ENCODE measurements around the gene C8G. TPM values are rescaled to one million over a fixed set of nuclear protein-coding genes. Genes with fewer than 3 reads are reported as not detected.

The C8G gene
- total RNA-seq, 1 experiment from 2014 or later = 2.1 TPM

GRCh38 chr9:136960212-136960937 lies 15.3 kb downstream of the C8G start:
- no peak overlapping the region for H3K4me3 ChIP-seq (replicated peaks in 1 of 2; ENCODE audit: low read depth in 1 of 2, low read length in 2 of 2)
- no peaks in the 10 kb centered on the region for H3K36me3 ChIP-seq (ENCODE audit: control insufficient read depth in 1 of 2, insufficient read depth in 2 of 2, low read length in 2 of 2)
- H3K4me1 ChIP-seq (ENCODE audit: control insufficient read depth in 1 of 2, insufficient read depth in 2 of 2, low read length in 2 of 2) = peaks cover 11 to 22% of the 10 kb centered on the region in 2 experiments
- H3K9me3 ChIP-seq (ENCODE audit: control insufficient read depth in 1 of 2, insufficient read depth in 1 of 2, low read depth in 1 of 2, low read length in 2 of 2) = no peaks in the 10 kb centered on the region
- intact Hi-C loops (cut with micrococcal nuclease) = no loop called here
- no peak overlapping the region for H3K4me2 ChIP-seq (ENCODE audit: low read length)
- ATAC-seq (no peak), DNase-seq (ENCODE audit: low read depth, low spot score) (no peak)
- no TSS peak for BruUV-seq (replicated peaks)
- H2AFZ ChIP-seq (ENCODE audit: low read depth, low read length, poor library complexity, severe bottlenecking) = no peak overlapping the region
- H3K79me2 ChIP-seq (ENCODE audit: insufficient read depth, low read length) = no peaks in the 10 kb centered on the region
- no peaks in the 10 kb centered on the region for H4K20me1 ChIP-seq (ENCODE audit: insufficient read depth)
- H3K27ac ChIP-seq (ENCODE audit: low read depth, low read length) = no peak overlapping the region
- CTCF ChIA-PET = interaction anchor here (0.6 kb wide), 1 partner anchor 14 kb away, joined by 3 read pairs; no protein-coding TSS in a partner anchor
- POLR2A ChIA-PET = no interaction called here
- RAD21 ChIA-PET (ENCODE audit: low non-redundant PET in 1 of 2, low total read pairs in 2 of 2, uncharacterized antibody in 2 of 2, unreplicated experiment in 2 of 2) = no interaction called here
- no peaks in the 10 kb centered on the region for H3K9me2 ChIP-seq (ENCODE audit: insufficient read depth)
- TF ChIP-seq EGR1 (IDR thresholded peaks at IDR 0.05; ENCODE audit: low read depth) (no peak), MAX (IDR thresholded peaks at IDR 0.05) (no peak), SP1 (IDR thresholded peaks at IDR 0.05; ENCODE audit: low read depth) (no peak), ZBTB33 (IDR thresholded peaks at IDR 0.05; ENCODE audit: extremely low read depth, insufficient replicate concordance, low read length) (no peak), EZH2phosphoT487 (IDR thresholded peaks at IDR 0.05; ENCODE audit: borderline replicate concordance) (no peak), CBX3 (IDR thresholded peaks at IDR 0.05; ENCODE audit: low read depth) (no peak), SIN3A (IDR thresholded peaks at IDR 0.05; ENCODE audit: low read depth) (no peak), ZFX (IDR thresholded peaks at IDR 0.05) (no peak), POLR2A (IDR thresholded peaks at IDR 0.05; ENCODE audit: borderline replicate concordance, extremely low read depth, insufficient read depth, insufficient read length) (no peak), YY1 (IDR thresholded peaks at IDR 0.05; ENCODE audit: extremely low read depth, insufficient replicate concordance, low read depth, low read length) (no peak), CEBPB (IDR thresholded peaks at IDR 0.05; ENCODE audit: low read depth) (no peak), RAD21 (IDR thresholded peaks at IDR 0.05; ENCODE audit: low read depth) (no peak), ZNF274 (IDR thresholded peaks at IDR 0.05; ENCODE audit: low read depth, low read length) (no peak), CTCF (IDR thresholded peaks at IDR 0.05 in 2 of 3, conservative IDR thresholded peaks at IDR 0.05 in 1 of 3; ENCODE audit: borderline replicate concordance in 1 of 3, insufficient read depth in 1 of 3, low read depth in 2 of 3, low read length in 2 of 3) (no peak), TCF7L2 (IDR thresholded peaks at IDR 0.05; ENCODE audit: borderline replicate concordance, extremely low read depth, insufficient read depth, insufficient read length) (no peak), ELF1 (IDR thresholded peaks at IDR 0.05; ENCODE audit: borderline replicate concordance, low read depth) (no peak)
- no peaks in the 10 kb centered on the region for H3K27me3 ChIP-seq (ENCODE audit: insufficient read depth, low read length)
- H3K9ac ChIP-seq (ENCODE audit: low read length) = no peak overlapping the region
